Right lobe of liver (tissue), 4 donors: ENCODE data around the gene CYBA.

Experiments
- CTCF ChIP-seq, 4 donors: fragments of 200-600 bp in 3 of 4; fragments of 450-650 bp in 1 of 4; IDR thresholded peaks; one replicate each; pipeline versions ENCODE4 v1.5.1 to v1.8.0; 2016 to 2022; ENCODE audit warnings: antibody characterized with exemption in 4 of 4, mild to moderate bottlenecking in 2 of 4
- POLR2A ChIP-seq: fragments of 450-650 bp; IDR thresholded peaks from one replicate; pipeline ENCODE4 v1.6.1; 2017; ENCODE audit warnings: antibody characterized with exemption, mild to moderate bottlenecking
- donor health status: DM: no; HTN: no; CAD: no.
- donor health status: DM: no; HTN: no; CAD: no.
- donor health status: DM: no; HTN: yes; CAD: no.

GRCh38 chr16:88652762-88653063 is 1.9 kb upstream of the CYBA start:
- no peak for TF ChIP-seq CTCF (IDR thresholded peaks at IDR 0.05)
- no peak for TF ChIP-seq POLR2A
